Endodermal cell (in vitro differentiated cells): ENCODE results near the gene DNAJC22. TPM values are rescaled to one million over a fixed set of nuclear protein-coding genes. Genes with fewer than 3 reads are reported as not detected.

Source experiments
- DNase-seq: peaks from one replicate; pipeline ENCODE4 v3.0.0-alpha.2; 2017
- H3K27ac ChIP-seq: 2 replicates; pipeline ENCODE4 v1.5.1; 2013; ENCODE audit warnings: mild to moderate bottlenecking, low read depth, low read length, moderate library complexity
- H3K27me3 ChIP-seq: 2 replicates; pipeline ENCODE4 v1.6.1; 2013; ENCODE audit warnings: mild to moderate bottlenecking, low read length, moderate library complexity; ENCODE audit not compliant: insufficient read depth, control insufficient read depth, poor library complexity, severe bottlenecking
- H3K36me3 ChIP-seq: 2 replicates; pipeline ENCODE4 v1.7.0; 2013; ENCODE audit warnings: mild to moderate bottlenecking, low read length, moderate library complexity; ENCODE audit not compliant: control insufficient read depth, insufficient read depth
- H3K4me1 ChIP-seq: one replicate; pipeline ENCODE4 v1.7.0; 2013; ENCODE audit warnings: low read length; ENCODE audit not compliant: control insufficient read depth, insufficient read depth
- H3K4me3 ChIP-seq: 2 replicates; pipeline ENCODE4 v1.5.1; 2013; ENCODE audit warnings: mild to moderate bottlenecking, low read length, moderate library complexity
- H3K9ac ChIP-seq: 2 replicates; pipeline ENCODE4 v1.6.1; 2013; ENCODE audit warnings: mild to moderate bottlenecking, low read length, moderate library complexity; ENCODE audit not compliant: poor library complexity, severe bottlenecking; ENCODE audit errors: extremely low read depth
- H3K9me3 ChIP-seq: 2 replicates; pipeline ENCODE4 v1.6.1; 2013; ENCODE audit warnings: mild to moderate bottlenecking, low read length, moderate library complexity; ENCODE audit not compliant: control insufficient read depth
- H3K27ac Mint-ChIP-seq: 2 replicates; pipeline ENCODE4 v1.8.0; 2020; ENCODE audit warnings: mixed read lengths
- H3K27me3 Mint-ChIP-seq: 2 replicates; pipeline ENCODE4 v1.8.0; 2021; ENCODE audit warnings: mild to moderate bottlenecking, mixed read lengths; ENCODE audit not compliant: insufficient read depth
- H3K36me3 Mint-ChIP-seq: 2 replicates; pipeline ENCODE4 v1.8.0; 2020; ENCODE audit warnings: low read depth, mixed read lengths
- H3K4me1 Mint-ChIP-seq: 2 replicates; pipeline ENCODE4 v1.8.0; 2020; ENCODE audit warnings: mixed read lengths
- H3K4me3 Mint-ChIP-seq: 2 replicates; pipeline ENCODE4 v1.8.0; 2020; ENCODE audit warnings: mild to moderate bottlenecking, moderate library complexity, mixed read lengths
- H3K9me3 Mint-ChIP-seq: 2 replicates; pipeline ENCODE4 v1.8.0; 2020; ENCODE audit warnings: mild to moderate bottlenecking, mixed read lengths
- CTCF ChIP-seq: fragments of 200-600 bp; sonication (generic); conservative IDR thresholded peaks from 2 replicates; pipeline ENCODE4 v1.5.0; 2021; ENCODE audit warnings: antibody characterized with exemption, mild to moderate bottlenecking
- WGBS, 2 experiments: methylation state at CpG; one replicate each; pipeline versions ENCODE4 v1.1.5 to v1.1.7; 2013; ENCODE audit warnings: missing lambda C conversion rate in 2 of 2, mixed read lengths in 1 of 2; ENCODE audit not compliant: insufficient coverage in 1 of 2, insufficient read length in 1 of 2; 5-methylcytosine and 5-hydroxymethylcytosine counted together
- total RNA-seq, 2 donors: library from RNA; stranded (reverse); fragmentation: NEBNext Ultra II Directional in 1 of 2; extraction: Animal tissue kit (Norgen Biotek cat#: 25700) in 1 of 2; gene quantifications; 2 replicates in 1 of 2; 3 replicates in 1 of 2; pipeline ENCODE4 v1.2.1, GENCODE V29; 2021

DNAJC22 gene
- total RNA-seq, 2 donors from 2014 or later: 1.9 to 4.6 TPM

GRCh38 chr12:49347311-49348193 lies 864 bp downstream of the DNAJC22 start:
- H3K4me1 ChIP-seq: peaks cover 5% of the 10 kb centered on the region
- peaks cover 4% of the 10 kb centered on the region for H3K36me3 ChIP-seq
- no peak overlapping the region for H3K9ac ChIP-seq
- peaks cover 82% of the 10 kb centered on the region for H3K27me3 Mint-ChIP-seq
- no peak overlapping the region for H3K27ac Mint-ChIP-seq
- H3K9me3 ChIP-seq: no peaks in the 10 kb centered on the region
- peak overlapping the region; percentile 58 for H3K4me3 Mint-ChIP-seq
- peak; percentile 98 for DNase-seq
- H3K4me3 ChIP-seq: peak overlapping the region; percentile 72
- peak; percentile 100 for TF ChIP-seq CTCF
- WGBS, 2 experiments: 15 to 21% methylated on average over 12 to 37 of the region's 37 CpGs
- H3K36me3 Mint-ChIP-seq: no peaks in the 10 kb centered on the region
- H3K27ac ChIP-seq: no peak overlapping the region
- H3K4me1 Mint-ChIP-seq: peaks cover 15% of the 10 kb centered on the region
- H3K27me3 ChIP-seq: peaks cover 69% of the 10 kb centered on the region
- H3K9me3 Mint-ChIP-seq: no peaks in the 10 kb centered on the region

- H3K4me1 ChIP-seq: no peaks in the 10 kb centered on the region
- H3K4me1 Mint-ChIP-seq: peaks cover 12% of the 10 kb centered on the region
- H3K9ac ChIP-seq: no peak overlapping the region
- no peak overlapping the region for H3K27ac ChIP-seq
- H3K9me3 Mint-ChIP-seq: no peaks in the 10 kb centered on the region
- peaks cover 4% of the 10 kb centered on the region for H3K36me3 ChIP-seq
- H3K4me3 Mint-ChIP-seq: no peak overlapping the region
- no peaks in the 10 kb centered on the region for H3K9me3 ChIP-seq
- no peaks in the 10 kb centered on the region for H3K36me3 Mint-ChIP-seq
- no peak overlapping the region for H3K27ac Mint-ChIP-seq
- H3K27me3 ChIP-seq: peaks cover 56% of the 10 kb centered on the region
- no peak overlapping the region for H3K4me3 ChIP-seq
- no peak for TF ChIP-seq CTCF
- H3K27me3 Mint-ChIP-seq: peaks cover 70% of the 10 kb centered on the region
- 95 to 100% methylated on average over 4 to 5 of the region's 5 CpGs for WGBS, 2 experiments
- DNase-seq: peak; percentile 35
These were observed 2.1 kb downstream of the DNAJC22 start for GRCh38 chr12:49348781-49349180.

- peak; percentile 36 for DNase-seq
- Histone ChIP-seq H3K4me1 (no peaks in the 10 kb centered on the region), H3K9me3 (no peaks in the 10 kb centered on the region), H3K27ac (no peak overlapping the region), H3K9ac (no peak overlapping the region), H3K4me3 (no peak overlapping the region), H3K27me3 (peaks cover 51% of the 10 kb centered on the region), H3K36me3 (peaks cover 4% of the 10 kb centered on the region)
- Mint-ChIP-seq H3K36me3 (no peaks in the 10 kb centered on the region), H3K27me3 (peaks cover 65% of the 10 kb centered on the region), H3K4me3 (no peak overlapping the region), H3K9me3 (no peaks in the 10 kb centered on the region), H3K4me1 (peaks cover 12% of the 10 kb centered on the region), H3K27ac (no peak overlapping the region)
- TF ChIP-seq CTCF: no peak
- WGBS, 2 experiments: 95 to 99% methylated on average over 8 to 11 of the region's 11 CpGs
These were observed 2.6 kb downstream of the DNAJC22 start for GRCh38 chr12:49349266-49349665.
